H1 (cell line): ENCODE results near the gene CNTD1. TPM values are rescaled to one million over a fixed set of nuclear protein-coding genes. Genes with fewer than 3 reads are reported as not detected.

Source experiments
- ASH2L ChIP-seq: fragments of 200-600, 300-600 bp; sonication (generic); IDR thresholded peaks from one replicate; pipeline ENCODE4 v1.7.1; 2017; ENCODE audit warnings: low read length
- ATF2 ChIP-seq: IDR thresholded peaks from 2 replicates; pipeline ENCODE4 v1.6.1; 2012; ENCODE audit warnings: low read length, inconsistent platforms
- CTCF ChIP-seq, 3 experiments: IDR thresholded peaks; 1 replicate in 2 of 3; 2 replicates in 1 of 3; pipeline versions ENCODE4 v1.5.1 to v1.6.1; 2011; ENCODE audit warnings: low read length in 3 of 3, mild to moderate bottlenecking in 3 of 3, inconsistent platforms in 2 of 3, low read depth in 1 of 3, moderate library complexity in 1 of 3; ENCODE audit not compliant: insufficient read depth in 1 of 3; ENCODE audit errors: control extremely low read depth in 1 of 3
- EP300 ChIP-seq, 2 experiments: IDR thresholded peaks; 1 replicate in 1 of 2; 2 replicates in 1 of 2; pipeline ENCODE4 v1.6.1; 2011 to 2012; ENCODE audit warnings: low read depth in 2 of 2, low read length in 2 of 2, mild to moderate bottlenecking in 2 of 2, borderline replicate concordance in 1 of 2, inconsistent platforms in 1 of 2, moderate library complexity in 1 of 2
- NANOG ChIP-seq: IDR thresholded peaks from 2 replicates; pipeline ENCODE4 v1.6.1; 2011; ENCODE audit warnings: low read length, low read depth, mild to moderate bottlenecking, inconsistent platforms; ENCODE audit not compliant: insufficient read depth, poor library complexity, severe bottlenecking
- TBP ChIP-seq: IDR thresholded peaks from 2 replicates; pipeline ENCODE4 v1.6.1; 2011; ENCODE audit warnings: low read depth, low read length, improper control_type of control experiment
- polyA plus RNA-seq, 7 experiments: library from polyadenylated mRNA; depleted of rRNA in 3 of 7; stranded (reverse) in 5 of 7; unstranded in 2 of 7; fragments of >200 nt in 5 of 7; fragments of 200-250 nt in 2 of 7; gene quantifications; 1 replicate in 5 of 7; 2 replicates in 1 of 7; 4 replicates in 1 of 7; pipeline versions ENCODE4 v1.2.1 to v1.2.3, GENCODE V29; 2011 to 2013; ENCODE audit warnings: missing spikeins in 2 of 7, mixed read lengths in 2 of 7
- total RNA-seq: library from RNA; stranded (reverse); fragmentation: NEBNext Ultra II Directional; extraction: Animal tissue kit (Norgen Biotek cat#: 25700); gene quantifications from 2 replicates; pipeline ENCODE4 v1.2.1, GENCODE V29; 2021

Gene CNTD1
- total and polyA plus RNA-seq, 2 of the 8 experiments (the other 6 are each of a cell fraction or from before 2014, with no cell fraction given) = not detected

GRCh38 chr17:42783062-42783790 is 15.4 kb upstream of the CNTD1 start (continued):
- no peak for TF ChIP-seq CTCF (IDR thresholded peaks at IDR 0.05; ENCODE audit: control extremely low read depth in 1 of 3, insufficient read depth in 1 of 3, low read depth in 1 of 3, low read length in 3 of 3)
- no peak for TF ChIP-seq EP300 (IDR thresholded peaks at IDR 0.05; ENCODE audit: borderline replicate concordance in 1 of 2, low read depth in 2 of 2, low read length in 2 of 2)
- TF ChIP-seq TBP = no peak
- TF ChIP-seq ASH2L = no peak
- TF ChIP-seq NANOG = no peak
- no peak for TF ChIP-seq ATF2
